DND-41 (cell line): Measurements from ENCODE around the gene DYNLL2.
A peak's percentile ranks its signal among the peaks of the same experiment; 100 is the strongest.
"Not testable (repeated sequence)": the region's sequence is repeated elsewhere in the genome, so short reads cannot be mapped to it uniquely, and the experiment has no call there.

Source experiments
- ATAC-seq: fragments of 200-7000 bp; cut with Tn5 transposase; 3 replicates; pipeline ENCODE4 v1.9.1; 2021; ENCODE audit warnings: low read depth; ENCODE audit not compliant: insufficient read depth
- DNase-seq: peaks from one replicate; pipeline ENCODE4 v3.0.0-alpha.2; 2020
- H2AFZ ChIP-seq: 2 replicates; pipeline ENCODE4 v1.6.0; 2012; ENCODE audit warnings: low read depth, low read length
- H3K27ac ChIP-seq: 2 replicates; pipeline ENCODE4 v1.5.1; 2012; ENCODE audit warnings: low read length, inconsistent platforms
- H3K27me3 ChIP-seq: fragments of 200-600 bp; sonication (generic); 2 replicates; pipeline ENCODE4 v1.6.0; 2012; ENCODE audit warnings: low read length, mild to moderate bottlenecking, inconsistent platforms; ENCODE audit not compliant: insufficient read depth, poor library complexity
- H3K36me3 ChIP-seq: 2 replicates; pipeline ENCODE4 v1.5.1; 2012; ENCODE audit warnings: low read length, inconsistent platforms; ENCODE audit not compliant: insufficient read depth
- H3K4me1 ChIP-seq: 2 replicates; pipeline ENCODE4 v1.5.1; 2012; ENCODE audit warnings: mild to moderate bottlenecking, low read length; ENCODE audit not compliant: insufficient read depth
- H3K4me2 ChIP-seq: 2 replicates; pipeline ENCODE4 v1.6.0; 2012; ENCODE audit warnings: mild to moderate bottlenecking, moderate library complexity, low read length, inconsistent platforms; ENCODE audit not compliant: insufficient read depth
- H3K4me3 ChIP-seq, 2 experiments: fragments of 200-600 bp in 1 of 2; shearing (Covaris generic) in 1 of 2; 2 replicates each; pipeline ENCODE4 v1.5.1; 2012 to 2016; ENCODE audit warnings: inconsistent platforms in 2 of 2, low read length in 2 of 2, mild to moderate bottlenecking in 2 of 2, low read depth in 1 of 2, moderate library complexity in 1 of 2
- H3K79me2 ChIP-seq: 2 replicates; pipeline ENCODE4 v1.6.0; 2012; ENCODE audit warnings: low read length, inconsistent platforms; ENCODE audit not compliant: insufficient read depth
- H3K9ac ChIP-seq: 2 replicates; pipeline ENCODE4 v1.6.0; 2012; ENCODE audit warnings: low read depth, mild to moderate bottlenecking, inconsistent platforms, low read length, moderate library complexity
- H3K9me3 ChIP-seq: 2 replicates; pipeline ENCODE4 v1.5.1; 2012; ENCODE audit warnings: low read length, moderate library complexity, mild to moderate bottlenecking, inconsistent platforms; ENCODE audit not compliant: insufficient read depth, severe bottlenecking
- H4K20me1 ChIP-seq: 2 replicates; pipeline ENCODE4 v1.6.0; 2012; ENCODE audit warnings: low read length; ENCODE audit not compliant: insufficient read depth
- CTCF ChIP-seq: IDR thresholded peaks from 2 replicates; pipeline ENCODE4 v1.5.1; 2012; ENCODE audit warnings: borderline replicate concordance, low read length, moderate library complexity, mild to moderate bottlenecking; ENCODE audit not compliant: poor library complexity, severe bottlenecking; ENCODE audit errors: extremely low read depth
- EZH2 ChIP-seq: IDR thresholded peaks from 3 replicates; pipeline ENCODE4 v1.6.1; 2012; ENCODE audit warnings: borderline replicate concordance, low read depth, mild to moderate bottlenecking, moderate library complexity, low read length, inconsistent platforms; ENCODE audit not compliant: severe bottlenecking

The DYNLL2 gene

DNA sequence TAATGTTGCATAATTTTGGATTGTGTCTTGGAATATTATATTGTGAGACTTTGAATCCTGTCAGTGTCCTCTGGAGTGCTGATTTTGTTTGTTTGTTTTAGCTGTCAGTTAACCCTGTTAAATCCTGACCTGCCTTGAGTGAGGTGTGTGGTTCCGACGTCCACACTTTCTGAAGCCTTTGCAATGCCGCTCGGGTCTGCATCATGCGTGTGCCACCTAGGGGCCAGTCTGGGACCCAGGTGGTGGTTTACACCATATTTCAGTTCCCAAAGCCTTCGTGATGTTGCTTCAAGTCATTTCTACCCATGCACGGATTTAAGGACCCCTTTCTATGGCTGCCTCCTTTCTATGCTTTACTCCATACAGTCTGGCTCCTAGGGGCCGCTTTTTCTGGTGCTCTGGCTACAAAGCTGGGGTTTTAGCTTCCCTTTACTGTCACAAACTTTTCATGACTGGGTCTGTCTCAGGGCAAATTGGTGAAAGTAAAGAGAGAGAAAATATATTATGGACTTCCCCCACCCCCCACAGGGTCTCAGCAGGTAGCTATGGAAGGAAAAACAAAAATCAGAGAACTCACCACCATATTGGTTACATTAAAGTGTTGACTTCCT, 53.6 kb downstream of the DYNLL2 start:
- Histone ChIP-seq H2AFZ (no peak overlapping the region), H3K9me3 (no peaks in the 10 kb centered on the region), H4K20me1 (no peaks in the 10 kb centered on the region), H3K4me1 (no peaks in the 10 kb centered on the region), H3K79me2 (no peaks in the 10 kb centered on the region), H3K27ac (no peak overlapping the region), H3K4me2 (no peak overlapping the region), H3K4me3 (no peak overlapping the region), H3K9ac (no peak overlapping the region), H3K36me3 (no peaks in the 10 kb centered on the region), H3K27me3 (peaks cover 14% of the 10 kb centered on the region)
- TF ChIP-seq CTCF (peak; percentile 17), EZH2 (no peak)
- no peak for ATAC-seq
- no peak for DNase-seq

GRCh38 chr17:58141505-58141904, 58.3 kb downstream of the DYNLL2 start:
- Histone ChIP-seq H3K27ac (no peak overlapping the region), H3K36me3 (no peaks in the 10 kb centered on the region), H3K4me1 (no peaks in the 10 kb centered on the region), H3K27me3 (peaks cover 7% of the 10 kb centered on the region), H3K4me3 (no peak overlapping the region), H2AFZ (no peak overlapping the region), H3K9me3 (no peaks in the 10 kb centered on the region), H4K20me1 (no peaks in the 10 kb centered on the region), H3K4me2 (no peak overlapping the region), H3K9ac (no peak overlapping the region), H3K79me2 (no peaks in the 10 kb centered on the region)
- no peak for DNase-seq
- no peak for ATAC-seq
- no peak for TF ChIP-seq EZH2

- not testable (repeated sequence) for H3K4me3 ChIP-seq, H3K4me2 ChIP-seq, H3K9me3 ChIP-seq, H3K79me2 ChIP-seq, H2AFZ ChIP-seq, H4K20me1 ChIP-seq, DNase-seq, H3K4me1 ChIP-seq, H3K36me3 ChIP-seq, H3K27ac ChIP-seq, H3K9ac ChIP-seq, ATAC-seq
- peaks cover 10% of the 10 kb centered on the region for H3K27me3 ChIP-seq
Measured at GRCh38 chr17:58143335-58143734, 60.1 kb downstream of the DYNLL2 start.

DNA sequence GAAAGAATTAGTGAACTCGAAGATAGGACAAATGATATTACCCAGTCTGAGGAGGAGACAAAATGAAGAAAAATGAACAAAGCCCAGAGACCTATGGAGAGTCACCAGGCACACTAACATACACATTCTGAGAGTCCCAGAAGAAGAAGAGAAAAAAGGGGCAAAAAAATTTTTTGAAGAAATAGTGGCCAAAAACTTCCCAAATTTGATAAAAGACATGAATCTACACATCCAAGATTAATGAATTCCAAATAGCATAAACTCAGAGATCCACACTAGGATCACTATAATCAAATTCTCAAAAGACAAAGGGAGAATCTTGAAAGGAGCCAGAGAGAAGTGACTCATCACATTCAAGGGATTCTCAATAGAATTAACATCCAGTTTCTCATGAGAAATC, 61.6 kb downstream of the DYNLL2 start:
- Histone ChIP-seq H2AFZ (no peak overlapping the region), H3K27me3 (peaks cover 18% of the 10 kb centered on the region), H3K9ac (no peak overlapping the region), H4K20me1 (no peaks in the 10 kb centered on the region), H3K36me3 (no peaks in the 10 kb centered on the region), H3K4me3 (no peak overlapping the region), H3K79me2 (no peaks in the 10 kb centered on the region), H3K4me1 (no peaks in the 10 kb centered on the region), H3K4me2 (no peak overlapping the region), H3K27ac (no peak overlapping the region), H3K9me3 (no peaks in the 10 kb centered on the region)
- TF ChIP-seq CTCF, result no peak
- no peak for TF ChIP-seq EZH2
- ATAC-seq, result no peak
- no peak for DNase-seq
